ENCODE results near the gene CXorf66. TPM values are rescaled to one million over a fixed set of nuclear protein-coding genes. Genes with fewer than 3 reads are reported as not detected.

CXorf66 gene
- total RNA-seq, 2 donors from 2014 or later, result not detected

GRCh38 chrX:139931646-139932072 lies 33.7 kb downstream of the CXorf66 start:
- Histone ChIP-seq H3K27ac (peak overlapping the region; percentile 35), H3K4me3 (peak overlapping the region; percentile 61), H3K9me3 (no peaks in the 10 kb centered on the region), H3K4me1 (no peaks in the 10 kb centered on the region), H3K36me3 (no peaks in the 10 kb centered on the region), H3K27me3 (no peaks in the 10 kb centered on the region), H3K9ac (ENCODE audit: low read depth in 2 of 2, low read length in 2 of 2) (peak overlapping the region; percentile 35 to 60)
- intact Hi-C loops (cut with DNase I), result loop anchor here (10.0 kb wide), 1 partner anchor 97 kb away; no protein-coding TSS in a partner anchor
- TF ChIP-seq CTCF (IDR thresholded peaks at IDR 0.05), result no peak
- DNase-seq, result no peak

GRCh38 chrX:139930916-139931645 lies 34.2 kb downstream of the CXorf66 start:
- Histone ChIP-seq H3K36me3 (no peaks in the 10 kb centered on the region), H3K9ac (ENCODE audit: low read depth in 2 of 2, low read length in 2 of 2) (peak overlapping the region; percentile 35 to 60), H3K27me3 (no peaks in the 10 kb centered on the region), H3K4me3 (peak overlapping the region; percentile 61), H3K4me1 (no peaks in the 10 kb centered on the region), H3K27ac (peak overlapping the region; percentile 35), H3K9me3 (no peaks in the 10 kb centered on the region)
- intact Hi-C loops (cut with DNase I), result loop anchor here (10.0 kb wide), 1 partner anchor 96 kb away; no protein-coding TSS in a partner anchor
- peak; percentile 34 for DNase-seq
- TF ChIP-seq CTCF (IDR thresholded peaks at IDR 0.05), result no peak

DNA sequence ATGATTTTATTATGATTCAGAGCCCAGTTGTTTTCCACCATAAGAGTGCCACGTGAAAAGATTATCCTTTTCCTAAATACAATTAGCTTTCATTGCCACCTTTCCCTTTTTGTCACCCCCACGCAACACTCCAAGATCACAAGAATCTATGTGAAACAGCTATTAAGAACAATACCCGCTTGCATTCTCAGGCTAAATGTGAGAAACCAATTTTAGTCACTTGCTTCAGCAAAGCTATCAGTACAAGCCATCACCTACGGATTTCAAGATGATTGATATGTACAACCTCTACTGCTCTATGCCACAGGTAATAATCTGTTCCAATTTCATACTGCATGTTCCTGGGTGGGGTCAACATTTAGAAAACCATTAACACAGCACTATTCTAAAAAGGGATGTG lies 34.9 kb downstream of the CXorf66 start:
- no peaks in the 10 kb centered on the region for H3K36me3 ChIP-seq
- no peak overlapping the region for H3K4me3 ChIP-seq
- intact Hi-C loops (cut with DNase I), result loop anchor here (10.0 kb wide), 1 partner anchor 96 kb away; no protein-coding TSS in a partner anchor
- H3K9ac ChIP-seq (ENCODE audit: low read depth in 2 of 2, low read length in 2 of 2), result no peak overlapping the region
- no peak for TF ChIP-seq CTCF (IDR thresholded peaks at IDR 0.05)
- no peaks in the 10 kb centered on the region for H3K27me3 ChIP-seq
- H3K4me1 ChIP-seq, result no peaks in the 10 kb centered on the region
- DNase-seq, result no peak
- H3K27ac ChIP-seq, result no peak overlapping the region
- no peaks in the 10 kb centered on the region for H3K9me3 ChIP-seq

GRCh38 chrX:139929876-139930275 lies 35.4 kb downstream of the CXorf66 start:
- Histone ChIP-seq H3K27ac (no peak overlapping the region), H3K9ac (ENCODE audit: low read depth in 2 of 2, low read length in 2 of 2) (no peak overlapping the region), H3K27me3 (no peaks in the 10 kb centered on the region), H3K9me3 (no peaks in the 10 kb centered on the region), H3K4me3 (no peak overlapping the region), H3K4me1 (no peaks in the 10 kb centered on the region), H3K36me3 (no peaks in the 10 kb centered on the region)
- intact Hi-C loops (cut with DNase I), result loop anchor here (10.0 kb wide), 1 partner anchor 95 kb away; no protein-coding TSS in a partner anchor
- DNase-seq, result no peak
- TF ChIP-seq CTCF (IDR thresholded peaks at IDR 0.05), result no peak

DNA sequence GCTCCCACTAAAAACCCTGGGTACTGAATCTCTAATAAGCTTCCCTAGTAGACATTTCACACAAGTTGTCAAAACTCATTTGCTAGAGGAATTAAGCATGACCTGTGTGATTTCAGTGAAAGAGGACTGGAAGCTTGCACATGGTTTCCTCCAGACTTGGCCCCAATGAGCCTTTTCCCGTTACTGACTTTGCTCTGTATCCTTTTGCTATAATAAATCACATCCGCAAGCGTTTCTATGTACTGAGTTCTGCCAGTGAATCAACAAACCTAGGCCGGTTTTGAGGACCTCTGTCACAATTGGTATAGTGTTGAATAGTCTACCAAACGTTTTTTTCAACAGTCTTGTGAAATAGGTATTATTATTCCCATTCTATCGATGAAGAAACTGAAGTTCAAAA lies 40.6 kb downstream of the CXorf66 start:
- DNase-seq, result no peak
- intact Hi-C loops (cut with DNase I), result no loop called here
- no peak overlapping the region for H3K27ac ChIP-seq

More for the DNA sequence above, 40.6 kb downstream of the CXorf66 start:
- Histone ChIP-seq H3K4me3 (no peak overlapping the region), H3K9ac (ENCODE audit: low read depth in 2 of 2, low read length in 2 of 2) (no peak overlapping the region), H3K27me3 (no peaks in the 10 kb centered on the region), H3K4me1 (no peaks in the 10 kb centered on the region), H3K9me3 (no peaks in the 10 kb centered on the region), H3K36me3 (no peaks in the 10 kb centered on the region)
- TF ChIP-seq CTCF (IDR thresholded peaks at IDR 0.05), result no peak

Measured in colonic mucosa (tissue), 4 donors.